GM21381 (cell line): Measurements from ENCODE around the gene NPM3.

Experiments used
- ATAC-seq: cut with Tn5 transposase; IDR thresholded peaks from one replicate; pipeline ENCODE4 v1.9.1; 2021; ENCODE audit warnings: mild to moderate bottlenecking, moderate library complexity; ENCODE audit not compliant: unreplicated experiment

The NPM3 gene, protein sequence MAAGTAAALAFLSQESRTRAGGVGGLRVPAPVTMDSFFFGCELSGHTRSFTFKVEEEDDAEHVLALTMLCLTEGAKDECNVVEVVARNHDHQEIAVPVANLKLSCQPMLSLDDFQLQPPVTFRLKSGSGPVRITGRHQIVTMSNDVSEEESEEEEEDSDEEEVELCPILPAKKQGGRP

DNA sequence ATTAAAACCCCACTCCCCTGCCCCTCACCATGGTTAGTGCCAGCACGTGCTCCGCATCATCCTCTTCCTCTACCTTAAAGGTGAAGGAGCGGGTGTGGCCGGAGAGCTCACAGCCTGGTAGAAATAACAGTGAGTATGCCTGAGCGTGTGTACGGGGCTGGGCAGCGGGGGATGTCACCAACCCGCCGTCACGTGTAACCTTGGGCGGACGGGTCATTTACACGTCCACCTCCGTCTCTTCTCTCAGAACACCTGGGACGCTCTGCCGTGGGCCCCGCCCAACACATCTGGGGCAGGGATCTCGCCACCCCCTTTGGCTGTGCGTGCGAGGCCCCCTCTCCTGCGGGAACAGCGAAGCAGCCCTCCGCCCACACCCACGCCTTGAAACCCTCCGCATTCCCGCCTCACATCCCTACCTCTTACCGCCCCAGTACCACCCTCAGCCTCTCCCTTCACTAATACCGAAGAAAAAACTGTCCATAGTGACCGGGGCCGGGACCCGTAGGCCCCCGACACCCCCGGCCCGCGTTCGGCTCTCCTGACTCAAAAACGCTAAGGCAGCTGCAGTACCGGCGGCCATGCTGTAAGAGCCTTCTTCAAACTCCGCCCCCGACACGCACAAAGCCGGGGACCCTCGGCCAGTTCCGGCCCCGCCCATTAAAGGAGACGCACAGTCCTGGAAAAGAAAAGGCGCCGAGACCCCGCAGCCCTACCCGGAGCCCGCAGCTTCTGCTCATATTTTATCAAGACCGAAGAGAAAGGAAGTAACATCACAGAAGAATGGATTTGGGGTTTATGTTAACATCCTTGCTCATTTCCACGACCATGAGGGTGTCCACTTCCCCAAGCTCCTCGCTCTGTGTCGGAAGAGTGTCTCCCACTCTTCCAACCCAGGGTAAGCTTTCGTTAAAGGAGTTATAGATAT is at the start of gene NPM3:
Gene NPM3 (minus strand): TSS at position 636 of the 925 bp plus-strand sequence. CDS start 56 bp downstream, at position 580.
- ATAC-seq, result peak; percentile 57

- ATAC-seq, result no peak
Observed at GRCh38 chr10:101832325-101832771, 49.1 kb upstream of the NPM3 start.

GRCh38 chr10:101831169-101831811 is 48.0 kb upstream of the NPM3 start:
- ATAC-seq, result no peak

- ATAC-seq, result peak; percentile 61
Observed at GRCh38 chr10:101830322-101831168, 47.3 kb upstream of the NPM3 start.

- ATAC-seq, result no peak
Observed at GRCh38 chr10:101829561-101830315, 46.5 kb upstream of the NPM3 start.

DNA sequence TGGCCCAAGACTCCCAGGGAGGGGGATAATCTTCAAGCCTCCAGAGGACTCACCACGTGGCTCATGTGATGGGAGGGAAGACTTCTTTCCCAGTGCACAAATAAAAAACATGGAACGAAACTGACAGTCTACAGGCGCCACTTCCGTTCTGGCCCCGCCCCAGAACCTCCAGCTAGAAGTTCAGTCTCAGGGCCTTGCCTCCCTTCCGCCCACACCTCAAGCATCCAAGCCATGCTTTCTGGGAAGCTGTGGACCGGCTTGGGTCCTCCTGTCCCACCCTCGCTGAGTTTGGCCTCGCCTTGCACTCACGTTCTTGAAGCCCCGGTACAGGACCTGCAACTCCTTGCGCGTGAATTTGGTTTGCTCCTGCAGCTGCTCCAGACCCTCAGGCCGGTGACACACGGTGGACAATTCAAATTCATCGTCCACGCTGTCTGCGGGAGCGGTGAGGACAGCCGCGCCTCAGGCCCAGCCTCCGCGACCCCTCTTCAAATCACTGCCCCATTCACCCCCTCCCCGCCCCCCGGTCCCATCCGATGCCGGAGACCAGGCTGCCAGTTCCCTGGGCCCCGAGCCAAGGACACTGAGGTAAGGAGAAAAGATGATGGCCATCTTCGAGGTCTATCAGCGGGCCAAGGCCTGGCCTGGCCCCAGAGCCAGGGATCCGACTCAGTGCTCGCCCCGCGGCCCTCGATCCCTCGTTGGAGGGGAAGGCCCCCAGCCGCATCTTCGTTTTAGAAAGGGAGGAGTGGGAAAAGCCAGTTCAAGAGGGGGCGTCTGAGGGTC is 45.7 kb upstream of the NPM3 start:
- ATAC-seq, result no peak

- no peak for ATAC-seq
Observed at GRCh38 chr10:101827919-101828600, 44.8 kb upstream of the NPM3 start.

DNA sequence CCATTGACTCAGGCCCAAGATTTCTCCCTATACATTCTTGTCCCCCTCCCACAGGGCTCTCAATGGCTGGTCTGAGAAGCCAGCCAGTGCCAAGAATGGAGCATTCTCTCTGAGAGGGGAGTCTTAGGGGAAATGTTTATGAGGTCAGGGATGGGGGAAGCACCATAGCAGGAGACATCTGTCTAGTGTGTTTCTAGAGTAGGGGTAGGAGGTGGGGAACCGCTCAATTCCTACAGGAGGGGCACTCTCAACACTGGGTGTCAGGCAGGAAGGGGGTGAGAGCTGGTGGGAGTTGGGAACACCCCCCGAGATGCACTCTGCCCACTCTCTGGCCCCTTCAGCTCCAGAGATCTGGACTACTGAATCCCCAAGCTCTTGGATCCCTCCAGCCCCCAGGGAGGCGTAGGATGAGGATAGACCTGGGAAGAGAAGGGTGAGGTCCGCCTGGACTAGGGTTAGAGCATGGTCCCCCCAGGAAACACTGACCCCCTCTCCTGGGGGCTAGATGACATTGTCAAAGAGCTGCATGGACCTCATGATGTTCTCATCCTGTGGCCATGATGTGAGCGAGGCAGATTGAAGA is 43.7 kb upstream of the NPM3 start:
- no peak for ATAC-seq

- no peak for ATAC-seq
Observed at GRCh38 chr10:101824736-101825135, 41.5 kb upstream of the NPM3 start.

DNA sequence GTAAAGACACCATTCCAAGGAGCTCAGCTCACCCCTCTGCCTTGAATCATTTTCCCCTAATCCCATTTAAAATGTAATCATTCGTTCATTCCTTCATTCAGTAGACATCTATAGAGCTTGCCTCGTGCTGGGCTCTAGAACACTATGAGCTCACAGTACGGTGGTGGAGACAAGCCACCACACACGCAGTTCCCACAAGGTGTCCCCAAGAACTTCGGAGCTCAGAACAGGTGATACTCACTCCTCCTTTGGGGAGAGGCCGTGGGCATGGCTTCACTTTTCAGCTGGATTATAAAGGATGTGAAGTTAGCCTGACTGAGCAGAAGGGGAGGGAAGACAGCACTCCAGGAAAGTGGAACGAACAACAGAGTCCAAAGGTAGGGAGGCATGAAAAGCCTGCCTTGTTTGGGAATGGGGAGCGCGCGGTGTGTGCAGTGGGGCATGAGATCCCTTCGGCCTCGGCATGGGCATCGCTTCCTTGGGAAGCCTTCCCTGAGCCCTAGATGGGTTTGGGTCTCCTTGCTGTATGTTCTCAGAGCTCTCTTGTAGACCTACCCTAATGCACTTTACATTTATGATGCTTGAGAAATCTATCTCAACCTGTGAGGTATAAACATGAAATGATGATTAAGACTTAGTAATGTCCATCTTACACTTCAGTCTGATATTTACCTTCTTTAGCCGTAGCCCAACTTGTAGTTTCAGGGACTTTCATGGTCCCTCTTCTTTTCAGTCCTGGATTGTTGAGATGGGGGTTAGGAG is 35.8 kb upstream of the NPM3 start:
- peak; percentile 15 for ATAC-seq

DNA sequence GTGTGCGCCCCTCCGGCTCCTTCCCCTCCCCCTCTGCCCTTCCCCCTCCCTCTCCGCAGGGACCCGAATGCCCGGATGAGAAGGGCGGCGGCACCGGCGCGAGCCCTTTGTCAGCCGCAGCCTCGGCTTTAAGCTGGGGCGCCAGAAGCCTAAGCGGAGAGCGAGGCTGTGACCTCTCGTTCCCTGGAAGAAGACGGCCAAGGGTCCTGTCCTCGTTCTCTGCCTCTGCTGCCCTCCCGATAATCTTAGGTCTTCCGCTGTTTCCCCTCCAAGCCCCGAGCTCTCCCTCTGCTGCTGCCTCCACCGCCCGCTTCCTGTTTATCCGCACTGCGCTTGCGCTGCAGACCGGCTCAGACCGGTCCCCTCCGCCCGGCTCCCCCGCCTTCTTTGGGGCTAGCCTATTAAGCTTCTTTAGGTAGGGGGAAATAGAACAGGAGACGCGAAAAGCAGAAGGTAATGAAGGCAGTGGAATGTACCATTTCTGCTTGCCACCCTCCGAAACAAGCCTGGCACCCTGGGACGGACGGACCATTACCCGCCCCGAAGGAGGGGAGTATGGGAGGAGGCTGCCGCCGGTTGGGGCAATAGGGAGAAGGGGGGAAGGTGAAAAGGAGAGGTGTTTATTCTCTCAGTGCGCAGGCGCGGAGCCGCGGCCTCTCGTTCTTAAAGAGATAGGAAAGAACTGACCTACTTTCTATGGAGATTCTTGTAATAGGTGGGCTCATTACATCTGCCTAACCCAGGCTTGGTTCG is 35.0 kb upstream of the NPM3 start, which contains the start of gene OGA:
Gene OGA (minus strand): TSS at position 326 of the 753 bp plus-strand sequence. CDS start 422 bp downstream, outside the sequence.
- peak; percentile 89 for ATAC-seq

DNA sequence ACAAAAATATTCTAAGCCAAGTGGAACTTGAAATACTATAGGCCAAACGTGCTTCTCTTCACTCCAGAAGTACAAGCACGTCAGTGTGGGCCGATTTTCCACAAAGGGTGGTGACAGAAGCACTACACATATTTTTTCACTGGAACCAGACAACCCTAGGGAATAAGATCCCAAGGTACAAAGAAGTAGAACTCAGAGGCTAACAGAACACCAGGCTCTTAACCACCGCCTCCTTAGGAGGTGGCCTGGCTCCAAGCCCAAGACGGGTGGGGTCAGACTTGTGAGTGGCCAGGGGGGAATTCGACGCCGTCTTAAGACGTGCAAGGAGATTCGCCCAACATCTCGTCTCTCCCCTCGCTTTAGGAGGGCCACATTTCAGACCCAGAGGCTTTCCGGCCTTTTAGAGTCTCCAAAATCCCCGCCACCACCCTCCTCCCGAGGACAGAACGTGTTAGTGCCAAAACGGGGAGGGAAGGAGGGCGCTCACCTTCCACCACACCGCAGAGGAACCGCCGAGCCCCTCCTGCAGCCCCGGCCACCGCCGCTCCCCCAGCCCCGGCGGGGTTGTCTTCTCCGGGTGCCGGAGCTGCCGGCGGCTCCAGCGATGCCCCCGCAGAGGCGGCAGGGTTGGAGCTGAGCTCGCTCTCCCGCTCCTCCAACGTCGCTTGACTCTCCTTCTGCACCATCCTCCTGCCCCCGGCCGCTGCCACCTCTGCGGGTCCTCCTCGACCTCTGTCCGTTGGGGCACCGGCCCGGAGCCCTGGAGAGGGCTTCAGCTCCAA is 34.3 kb upstream of the NPM3 start:
- ATAC-seq, result peak; percentile 4

GRCh38 chr10:101816913-101817336 is 33.7 kb upstream of the NPM3 start:
- no peak for ATAC-seq

GRCh38 chr10:101816376-101816775 is 33.1 kb upstream of the NPM3 start:
- no peak for ATAC-seq

DNA sequence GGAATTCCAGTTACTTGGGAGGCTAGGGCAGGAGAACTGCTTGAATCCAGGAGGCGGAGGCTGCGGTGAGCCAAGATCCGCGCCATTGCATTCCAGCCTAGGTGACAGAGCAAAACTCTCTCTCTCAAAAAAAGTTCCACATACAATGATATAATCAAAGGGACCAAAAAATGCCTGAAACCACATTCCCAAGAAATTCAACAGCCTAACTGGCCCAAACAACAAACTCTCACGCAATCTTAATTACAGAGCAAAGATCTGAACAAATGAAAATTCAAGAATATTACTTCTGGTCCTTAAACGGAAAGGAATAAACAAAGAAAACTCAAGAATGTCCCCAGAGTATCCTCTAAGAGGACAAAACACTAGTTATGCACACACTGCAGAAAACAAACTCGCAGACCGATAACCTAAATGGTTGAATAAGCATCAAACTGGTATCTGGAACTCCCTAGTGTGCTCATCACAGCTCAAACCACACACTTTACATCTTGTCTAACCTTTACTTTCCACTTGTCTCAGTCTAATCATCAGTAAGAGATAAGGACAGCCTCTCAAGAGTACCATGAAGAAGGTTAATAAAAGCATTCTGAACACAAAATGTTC is 31.3 kb upstream of the NPM3 start:
- ATAC-seq, result no peak
